Astrocyte of the cerebellum (primary cell): ENCODE results near the gene PNPLA3.

Experiments used
- DNase-seq: peaks from one replicate; pipeline ENCODE4 v3.0.0-alpha.2; 2011; ENCODE audit warnings: low read depth
- H3K4me3 ChIP-seq: 2 replicates; pipeline ENCODE4 v1.5.1; 2011; ENCODE audit warnings: mild to moderate bottlenecking, low read depth, low read length, moderate library complexity
- in situ Hi-C: cut with HindIII; loops from 2 replicates; pipeline ENCODE4 v1.10.0; 2017; ENCODE audit warnings: low sequenced_read_pairs
- TF ChIP-seq, protein P1 (sequence below): IDR thresholded peaks from 2 replicates; pipeline ENCODE4 v1.5.1; 2012; ENCODE audit warnings: low read length, low read depth, moderate library complexity, mild to moderate bottlenecking; ENCODE audit errors: missing control alignments

The PNPLA3 gene

DNA sequence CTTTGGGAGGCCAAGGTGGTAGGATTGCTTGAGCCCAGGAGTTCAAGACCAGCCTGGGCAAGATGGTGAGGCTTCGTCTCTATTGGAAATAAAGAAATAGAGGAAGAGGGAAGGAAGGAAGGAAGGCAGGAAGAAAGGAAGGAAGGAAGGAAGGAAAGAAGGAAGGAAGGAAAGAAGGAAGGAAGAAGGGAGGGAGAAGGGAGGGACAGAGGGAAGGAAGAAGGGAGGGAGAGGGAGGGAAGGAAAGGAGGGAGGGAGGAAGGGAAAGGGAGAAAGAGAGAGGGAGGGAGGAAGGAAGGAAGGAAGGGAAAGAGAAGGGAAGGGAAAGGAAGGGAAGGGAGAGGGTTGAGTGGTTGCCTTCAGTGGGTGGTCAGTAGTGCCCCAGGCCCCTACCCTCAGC lies 13.9 kb upstream of the PNPLA3 start:
- no peak for DNase-seq
- H3K4me3 ChIP-seq: no peak overlapping the region
- in situ Hi-C loops: no loop called here
- TF ChIP-seq, protein P1, sequence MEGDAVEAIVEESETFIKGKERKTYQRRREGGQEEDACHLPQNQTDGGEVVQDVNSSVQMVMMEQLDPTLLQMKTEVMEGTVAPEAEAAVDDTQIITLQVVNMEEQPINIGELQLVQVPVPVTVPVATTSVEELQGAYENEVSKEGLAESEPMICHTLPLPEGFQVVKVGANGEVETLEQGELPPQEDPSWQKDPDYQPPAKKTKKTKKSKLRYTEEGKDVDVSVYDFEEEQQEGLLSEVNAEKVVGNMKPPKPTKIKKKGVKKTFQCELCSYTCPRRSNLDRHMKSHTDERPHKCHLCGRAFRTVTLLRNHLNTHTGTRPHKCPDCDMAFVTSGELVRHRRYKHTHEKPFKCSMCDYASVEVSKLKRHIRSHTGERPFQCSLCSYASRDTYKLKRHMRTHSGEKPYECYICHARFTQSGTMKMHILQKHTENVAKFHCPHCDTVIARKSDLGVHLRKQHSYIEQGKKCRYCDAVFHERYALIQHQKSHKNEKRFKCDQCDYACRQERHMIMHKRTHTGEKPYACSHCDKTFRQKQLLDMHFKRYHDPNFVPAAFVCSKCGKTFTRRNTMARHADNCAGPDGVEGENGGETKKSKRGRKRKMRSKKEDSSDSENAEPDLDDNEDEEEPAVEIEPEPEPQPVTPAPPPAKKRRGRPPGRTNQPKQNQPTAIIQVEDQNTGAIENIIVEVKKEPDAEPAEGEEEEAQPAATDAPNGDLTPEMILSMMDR: no peak

DNA sequence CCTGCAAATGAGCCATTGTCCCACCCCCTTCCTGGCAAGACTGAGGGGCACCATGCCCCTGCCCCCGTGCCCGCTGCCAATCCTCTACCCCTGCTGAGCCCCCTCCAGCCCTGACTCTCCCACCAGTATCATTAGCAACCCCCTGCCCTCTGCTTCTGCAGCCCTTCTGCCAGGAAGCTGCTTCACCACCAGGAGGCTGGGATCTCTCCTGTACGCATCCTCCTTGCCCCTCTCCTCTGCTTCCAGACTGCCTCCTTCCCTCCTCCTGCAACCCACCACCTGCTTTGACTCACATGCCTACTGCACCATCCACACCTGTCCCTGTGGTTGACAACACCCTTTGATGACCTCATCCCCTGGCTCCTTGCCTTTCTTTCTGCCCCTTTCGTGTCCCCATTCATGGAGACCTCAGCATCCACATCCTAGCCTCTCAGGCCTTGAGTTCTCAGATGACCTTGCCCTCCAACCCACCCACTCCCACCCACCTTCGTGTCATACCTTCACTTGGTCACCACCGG lies 13.4 kb upstream of the PNPLA3 start:
- in situ Hi-C loops: no loop called here
- H3K4me3 ChIP-seq: no peak overlapping the region
- no peak for DNase-seq
- TF ChIP-seq, protein P1: no peak

DNA sequence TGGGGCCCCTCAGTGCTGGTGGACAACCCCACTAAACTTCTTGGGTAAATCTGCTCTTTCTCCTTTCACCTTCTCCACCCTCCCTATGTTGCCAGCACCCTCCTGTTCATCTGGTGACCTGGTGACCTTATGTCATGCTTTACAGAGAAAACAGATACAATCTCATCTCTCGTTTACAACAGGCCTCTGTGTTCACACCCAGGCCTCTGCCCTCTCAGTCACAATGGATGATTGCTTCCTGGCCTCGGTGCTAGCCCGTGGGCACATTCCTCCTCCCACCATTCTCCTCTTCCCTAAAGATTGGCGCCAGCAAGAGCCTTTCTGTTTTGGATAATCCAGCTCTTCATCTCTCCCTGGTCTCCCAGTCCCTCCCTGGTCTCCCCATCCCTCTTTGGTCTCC lies 12.3 kb upstream of the PNPLA3 start:
- in situ Hi-C loops: no loop called here
- TF ChIP-seq, protein P1: no peak
- no peak overlapping the region for H3K4me3 ChIP-seq
- no peak for DNase-seq

DNA sequence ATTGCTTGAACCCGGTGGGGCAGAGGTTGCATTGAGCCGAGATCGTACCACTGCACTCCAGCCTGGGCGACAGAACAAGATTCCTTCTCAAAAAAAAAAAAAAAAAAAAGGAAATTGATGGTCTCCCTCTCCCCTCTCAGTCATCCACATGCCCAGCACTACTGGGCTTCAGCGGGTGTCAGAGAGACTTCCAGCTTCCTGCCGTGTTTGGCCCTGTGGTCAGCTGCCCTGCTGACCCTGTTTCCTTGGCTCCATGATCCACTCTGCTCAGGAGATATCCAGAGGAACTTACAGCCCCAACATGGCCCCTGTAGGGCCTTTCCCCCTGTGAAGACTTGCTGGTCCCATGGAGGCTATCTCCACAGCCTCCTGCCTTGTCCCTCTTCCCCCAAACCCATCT lies 6.1 kb upstream of the PNPLA3 start:
- no peak for DNase-seq
- TF ChIP-seq, protein P1: no peak
- in situ Hi-C loops: no loop called here
- no peak overlapping the region for H3K4me3 ChIP-seq

DNA sequence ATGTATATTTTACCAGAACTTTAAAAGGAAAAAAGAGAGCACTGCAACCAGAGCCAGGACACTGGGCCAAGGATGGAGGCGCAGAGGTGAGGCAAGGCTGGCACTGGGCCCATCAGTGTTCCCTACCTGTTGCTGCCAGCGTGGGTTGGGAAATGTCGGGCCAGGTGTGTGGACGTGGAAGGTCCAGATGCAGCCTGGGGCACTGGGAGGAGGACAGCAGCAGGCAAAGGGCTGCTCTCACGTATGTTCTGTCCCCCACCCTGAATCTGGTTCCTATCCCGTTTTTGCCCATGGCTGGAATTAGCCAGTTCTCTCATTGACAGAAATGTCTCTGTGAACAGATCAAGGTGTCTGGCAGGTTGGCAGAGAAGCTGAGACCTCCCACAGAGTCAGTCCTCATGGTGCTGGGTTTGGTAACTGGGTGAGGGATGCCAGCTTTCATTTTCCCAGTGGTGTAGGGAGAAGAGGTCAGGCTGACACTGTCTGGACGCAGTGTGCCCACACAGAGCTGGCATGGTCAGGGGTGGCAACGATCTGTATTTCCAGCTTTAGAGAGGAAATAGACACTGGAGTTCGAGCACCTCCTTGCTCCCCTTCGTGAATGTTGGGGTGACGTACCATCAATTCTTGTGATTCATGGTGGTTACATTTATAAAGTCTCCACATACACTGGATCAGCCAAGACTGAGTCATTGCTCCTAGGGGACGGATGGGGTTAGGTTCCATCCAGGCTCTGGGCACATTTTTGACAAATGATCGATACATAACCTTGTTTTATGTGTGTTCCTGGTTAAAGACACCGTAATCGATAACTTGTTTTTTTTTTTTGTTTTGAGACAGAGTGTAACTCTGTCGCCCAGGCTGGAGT lies 4.3 kb upstream of the PNPLA3 start:
- in situ Hi-C loops: no loop called here
- no peak overlapping the region for H3K4me3 ChIP-seq
- DNase-seq: no peak
- TF ChIP-seq, protein P1: no peak

DNA sequence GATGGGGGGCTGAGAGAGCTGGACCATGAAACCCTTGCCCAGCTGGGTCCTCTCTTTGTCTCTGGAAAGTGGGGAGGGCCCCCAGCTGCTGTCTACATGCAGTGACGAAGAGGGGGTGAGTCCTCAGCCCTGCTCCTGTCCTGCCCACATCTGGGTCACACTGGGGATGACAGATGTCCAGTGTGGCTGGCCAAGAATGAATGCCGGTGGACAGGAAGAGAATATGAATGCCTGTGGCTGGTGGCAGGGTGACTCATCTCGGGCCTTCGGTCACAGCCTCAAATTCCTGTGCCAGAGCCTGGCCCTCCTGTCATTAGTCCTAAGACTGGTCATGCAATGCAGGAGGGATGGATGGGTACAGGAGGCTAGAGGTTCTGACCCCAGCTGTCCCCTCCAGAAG lies 2.2 kb upstream of the PNPLA3 start:
- in situ Hi-C loops: no loop called here
- TF ChIP-seq, protein P1: no peak
- H3K4me3 ChIP-seq: no peak overlapping the region
- peak; percentile 33 for DNase-seq
